Activated T-cell treated with anti-CD3 and anti-CD28 coated beads for 1 hour (primary cell): ENCODE data around the gene ADGRE2.
"Not testable (repeated sequence)": the region's sequence is repeated elsewhere in the genome, so short reads cannot be mapped to it uniquely, and the experiment has no call there.

Source experiments
- DNase-seq: peaks from one replicate; pipeline ENCODE4 v3.0.0-alpha.2; 2020; ENCODE audit warnings: low read depth

The ADGRE2 gene

GRCh38 chr19:14779151-14779550, 791 bp upstream of the ADGRE2 start:
- no peak for DNase-seq

GRCh38 chr19:14777645-14778044, 715 bp downstream of the ADGRE2 start:
- not testable (repeated sequence) for DNase-seq

GRCh38 chr19:14775869-14776586, 2.3 kb downstream of the ADGRE2 start:
- DNase-seq, result no peak

GRCh38 chr19:14775326-14775725, 3.0 kb downstream of the ADGRE2 start:
- DNase-seq, result not testable (repeated sequence)

- no peak for DNase-seq
These were observed 4.0 kb downstream of the ADGRE2 start for GRCh38 chr19:14774373-14774772.

- not testable (repeated sequence) for DNase-seq
These were observed 4.6 kb downstream of the ADGRE2 start for GRCh38 chr19:14773722-14774121.

DNA sequence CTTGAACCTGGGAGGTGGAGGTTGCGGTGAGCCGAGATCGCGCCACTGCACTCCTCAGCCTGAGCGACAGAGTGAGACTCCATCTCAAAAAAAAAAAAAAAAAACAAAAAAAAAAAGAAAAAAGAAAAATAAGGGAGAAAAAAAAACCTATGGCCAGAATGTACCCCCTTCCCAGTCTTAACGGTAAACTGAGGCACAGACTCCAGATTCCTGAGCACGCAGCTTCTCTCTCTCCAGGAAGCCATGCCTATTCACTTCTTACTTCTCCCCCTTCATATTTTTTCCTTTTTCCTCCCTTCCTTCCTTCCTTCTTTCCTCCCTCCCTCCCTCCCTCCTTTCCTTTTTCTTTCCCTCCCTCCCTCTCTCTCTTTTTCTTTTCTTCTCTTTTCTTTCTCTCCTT, 5.4 kb downstream of the ADGRE2 start:
- no peak for DNase-seq

- no peak for DNase-seq
These were observed 5.9 kb downstream of the ADGRE2 start for GRCh38 chr19:14772467-14772866.

GRCh38 chr19:14770944-14771839, 7.2 kb downstream of the ADGRE2 start:
- DNase-seq, result no peak

DNA sequence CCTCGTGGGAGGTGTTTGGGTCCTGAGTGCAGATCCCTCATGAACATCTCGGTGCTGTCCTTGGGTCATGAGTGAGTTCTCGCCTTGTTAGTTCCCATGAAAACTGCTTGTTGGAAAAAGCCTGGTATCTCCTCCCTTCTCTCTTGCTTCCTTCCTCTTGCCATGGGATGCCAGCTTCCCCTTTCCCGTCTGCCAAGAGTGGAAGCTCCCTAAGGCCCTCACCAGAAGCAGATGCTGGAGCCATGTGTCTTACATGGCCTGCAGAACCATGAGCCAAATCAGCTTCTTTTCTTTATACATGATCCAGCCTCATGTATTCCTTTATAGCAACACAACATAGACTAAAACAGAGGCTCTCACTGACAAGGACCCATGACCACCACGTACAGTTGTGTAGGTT, 8.2 kb downstream of the ADGRE2 start:
- DNase-seq, result no peak

DNA sequence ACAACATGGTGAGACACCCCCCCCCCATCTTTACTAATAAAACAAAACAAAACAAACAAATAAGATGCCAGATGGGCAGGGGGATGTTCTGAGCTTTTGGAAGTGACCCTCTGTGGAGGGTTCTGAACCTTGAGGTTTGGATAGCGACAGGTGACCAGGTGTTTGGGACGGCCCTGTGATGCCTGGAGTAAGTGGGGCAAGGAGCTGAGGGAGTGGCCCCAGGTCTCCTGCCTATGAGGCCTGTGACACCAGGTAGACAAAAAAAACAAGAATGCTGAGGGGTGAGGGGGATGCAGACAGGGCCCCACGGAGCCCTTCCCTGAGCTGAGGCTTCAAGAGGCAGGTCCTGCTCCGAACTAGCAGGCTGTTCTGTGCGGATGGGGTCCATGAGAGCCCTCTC, 9.2 kb downstream of the ADGRE2 start:
- no peak for DNase-seq

DNA sequence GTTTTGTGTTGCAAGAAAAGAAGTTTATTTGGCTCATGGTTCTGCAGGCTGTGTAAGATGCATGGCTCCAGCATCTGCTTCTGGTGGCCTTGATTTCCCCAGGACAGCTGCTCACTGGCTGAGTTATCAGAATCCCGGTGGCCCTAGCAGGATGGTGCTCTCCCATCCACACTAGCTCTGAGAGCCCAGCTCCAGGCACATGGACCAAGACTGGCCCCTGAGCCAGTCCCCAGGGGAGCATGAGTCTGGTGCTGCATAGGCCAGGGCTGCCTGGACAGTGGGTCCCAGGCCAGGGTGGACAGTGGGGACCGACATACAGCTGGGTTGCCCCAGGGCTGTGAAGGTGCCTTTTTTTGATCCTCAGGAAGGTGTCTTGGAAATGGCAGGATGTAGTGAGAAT, 10.4 kb downstream of the ADGRE2 start:
- no peak for DNase-seq

DNA sequence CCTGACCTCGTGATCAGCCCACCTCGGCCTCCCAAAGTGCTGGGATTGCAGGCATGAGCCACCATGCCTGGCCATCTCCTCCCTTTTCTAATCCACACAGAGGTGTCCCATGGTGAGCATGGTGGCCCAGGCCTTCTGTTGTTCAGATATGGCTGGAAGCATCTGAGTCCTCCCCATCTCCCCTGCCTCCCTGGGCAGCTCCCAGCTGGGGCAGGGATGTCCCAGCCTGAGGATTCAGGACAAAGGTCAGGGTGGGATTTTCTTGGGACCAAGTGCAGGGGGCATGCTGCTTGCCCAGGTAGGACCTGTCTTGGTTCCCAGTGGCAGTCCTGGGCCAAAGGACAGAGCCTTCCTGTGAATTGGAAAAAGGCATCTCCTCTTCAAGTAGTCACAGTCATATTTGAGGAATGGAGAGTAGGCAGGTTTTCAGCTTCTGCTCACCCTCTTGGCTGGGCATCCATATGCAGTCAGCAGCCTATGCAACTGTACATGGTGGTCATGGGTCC, 10.8 kb downstream of the ADGRE2 start:
- no peak for DNase-seq

DNA sequence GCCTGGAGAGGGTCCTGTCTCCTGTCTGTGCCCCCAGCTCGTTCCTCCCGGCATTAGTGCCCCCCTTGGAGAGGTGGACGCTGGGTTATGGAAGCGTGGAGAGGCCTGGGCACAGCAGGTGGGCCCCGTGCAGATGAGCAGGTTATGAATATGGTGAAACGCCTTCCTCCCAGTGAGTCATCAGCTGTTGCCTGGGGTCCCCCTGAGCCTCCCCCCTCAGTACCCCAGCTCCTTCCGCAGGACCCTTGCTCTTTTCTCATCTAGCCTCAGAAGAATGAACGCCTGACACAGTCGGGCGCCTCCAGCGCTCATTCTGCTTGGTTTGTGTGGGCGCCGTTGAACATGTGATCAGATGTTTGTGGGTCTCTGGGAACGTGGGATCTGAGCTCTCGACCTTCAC, 12.5 kb downstream of the ADGRE2 start:
- DNase-seq, result not testable (repeated sequence)

- not testable (repeated sequence) for DNase-seq
These were observed 13.0 kb downstream of the ADGRE2 start for GRCh38 chr19:14765403-14765802.

- no peak for DNase-seq
These were observed 14.0 kb downstream of the ADGRE2 start for GRCh38 chr19:14764401-14764800.

DNA sequence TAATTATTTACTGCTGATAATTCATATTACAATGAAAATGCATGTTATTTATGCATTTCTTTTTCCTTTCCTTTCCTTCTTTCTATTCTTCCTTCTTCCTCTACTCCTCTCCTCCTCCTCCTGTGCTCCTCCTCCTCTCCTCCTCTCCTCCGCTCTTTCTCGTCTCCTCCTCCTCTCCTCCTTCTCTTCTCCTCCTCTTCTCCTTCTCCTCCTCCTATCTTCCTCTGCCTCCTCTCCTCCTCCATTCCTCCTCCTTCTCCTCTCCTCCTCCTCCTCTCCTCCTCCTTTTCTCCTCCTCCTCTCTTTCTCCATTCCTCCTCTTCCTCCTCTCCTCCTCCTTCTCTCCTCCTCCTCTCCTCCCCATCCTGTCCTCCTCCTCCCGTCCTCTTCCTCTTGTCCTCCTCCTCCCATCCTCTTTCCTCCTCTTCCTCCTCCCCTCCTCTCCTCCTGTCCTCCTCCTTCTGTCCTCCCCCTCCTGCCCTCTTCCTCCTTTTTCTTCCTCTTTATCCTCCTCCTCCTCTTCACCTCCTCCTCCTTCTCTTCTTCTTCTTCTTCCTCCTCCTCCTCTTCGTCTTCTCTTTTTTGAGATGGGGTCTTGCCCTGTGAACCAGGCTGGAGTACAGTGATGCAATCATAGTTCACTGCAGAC, 14.7 kb downstream of the ADGRE2 start:
- DNase-seq, result no peak

DNA sequence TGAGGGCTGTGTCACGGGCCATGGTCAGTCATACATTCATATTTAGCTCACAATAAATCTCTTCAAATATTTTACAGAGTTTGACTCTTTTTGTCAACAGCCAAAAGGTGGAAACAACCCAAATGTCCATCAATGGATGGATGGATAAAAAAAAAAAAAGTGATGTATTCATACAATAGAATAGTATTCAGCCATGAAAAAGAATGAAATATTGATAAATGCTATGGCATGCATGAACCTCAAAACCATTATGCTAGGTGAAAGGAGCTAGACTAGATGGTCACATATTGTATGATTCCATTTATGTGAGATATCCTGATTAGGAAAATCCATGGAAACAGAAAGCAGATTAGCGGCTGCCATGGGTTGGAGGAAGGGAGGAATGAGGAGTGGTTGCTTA, 16.2 kb downstream of the ADGRE2 start:
- no peak for DNase-seq

DNA sequence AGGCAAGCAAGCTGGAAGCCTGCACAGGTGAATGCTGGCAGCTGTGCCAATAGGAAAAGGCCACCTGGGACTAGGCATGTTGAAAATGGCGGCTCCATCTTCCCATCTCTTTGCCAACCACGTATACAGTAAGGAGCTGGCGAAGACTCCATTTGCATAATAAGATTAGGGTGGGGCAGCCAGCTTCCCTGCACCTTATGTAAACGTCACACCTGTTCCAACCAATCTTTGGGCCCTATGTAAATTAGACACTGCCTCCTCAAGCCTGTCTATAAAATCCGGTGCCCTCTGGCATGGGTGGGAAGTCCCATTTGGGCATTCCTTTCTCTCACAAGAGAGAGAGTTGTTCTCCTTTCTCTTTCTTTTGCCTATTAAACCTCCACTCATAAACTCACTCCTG, 16.8 kb downstream of the ADGRE2 start:
- DNase-seq, result no peak

DNA sequence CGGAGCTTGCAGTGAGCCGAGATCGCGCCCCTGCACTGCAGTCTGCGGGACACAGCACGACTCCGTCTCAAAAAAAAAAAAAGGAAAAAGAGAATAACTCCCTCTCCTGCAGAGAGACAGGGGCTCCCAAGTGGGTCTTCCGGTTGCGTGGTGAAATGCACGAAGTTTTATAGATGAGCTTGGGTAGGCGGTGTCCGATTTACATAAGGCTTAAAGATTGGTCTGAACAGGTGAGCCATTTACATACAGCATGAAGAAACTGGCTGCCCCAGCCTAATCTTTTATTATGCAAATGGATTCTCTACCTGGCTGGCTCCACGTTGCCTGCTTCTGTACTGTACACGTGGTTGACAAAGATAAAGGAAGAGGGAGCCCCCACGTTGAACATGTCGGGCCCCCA, 19.5 kb downstream of the ADGRE2 start:
- no peak for DNase-seq

DNA sequence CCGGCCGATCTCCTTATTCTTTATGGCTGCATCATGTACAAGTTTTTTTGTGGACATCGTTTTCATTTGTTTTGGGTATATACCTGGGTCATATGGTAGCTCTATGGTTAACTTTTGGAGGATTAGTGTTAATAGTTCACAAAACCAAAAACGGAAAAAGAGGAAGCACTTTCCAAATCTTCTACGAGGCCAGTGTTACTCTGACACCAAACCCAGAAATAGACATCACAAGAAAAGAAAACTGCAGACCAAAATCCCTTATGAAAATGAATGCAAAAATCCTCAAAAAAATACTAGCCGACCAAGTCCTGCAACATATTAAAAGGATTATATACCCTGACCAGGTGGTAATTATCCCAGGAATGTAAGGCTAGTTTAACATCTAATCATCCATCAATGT, 29.8 kb downstream of the ADGRE2 start:
- no peak for DNase-seq

DNA sequence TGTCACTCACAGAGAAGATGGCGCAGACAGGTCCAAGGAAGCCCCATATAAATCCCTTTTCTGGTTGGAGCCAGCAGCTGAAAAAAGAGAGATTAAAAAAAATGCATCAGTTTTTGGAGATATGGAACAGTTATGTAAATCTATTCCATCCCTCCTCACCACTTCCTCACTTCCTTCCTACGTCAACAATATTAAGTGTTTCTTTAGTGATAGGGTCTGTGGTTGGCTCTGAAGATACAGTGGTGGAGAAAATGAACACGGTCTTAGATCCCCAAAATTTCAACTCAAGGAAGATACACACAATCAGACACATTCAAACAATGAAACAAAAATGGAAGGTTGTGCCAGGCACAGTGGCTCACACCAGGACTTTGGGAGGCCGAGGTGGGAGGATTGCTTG, 31.5 kb downstream of the ADGRE2 start:
- no peak for DNase-seq

DNA sequence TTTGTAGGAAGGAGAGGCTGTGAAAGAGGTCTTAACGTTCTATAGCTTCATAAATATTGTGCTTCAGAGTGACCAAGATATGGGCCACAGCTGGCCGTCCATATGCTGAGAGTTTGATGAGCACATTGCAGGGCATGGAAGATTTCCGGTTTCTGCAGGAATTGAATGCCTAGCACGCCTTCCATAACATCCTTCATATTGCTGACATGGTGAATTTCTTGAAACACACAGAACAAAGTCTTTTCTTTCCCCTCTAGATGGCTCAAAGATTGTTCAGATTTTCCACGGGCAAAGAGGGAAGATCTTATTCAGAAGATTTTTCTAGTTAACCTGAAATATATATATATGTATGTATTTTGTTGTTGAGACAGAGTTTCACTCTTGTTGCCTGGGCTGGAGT, 42.4 kb downstream of the ADGRE2 start:
- DNase-seq, result no peak
